ENCODE results near the gene BST1.

GRCh38 chr4:15689540-15689939 is 13.3 kb upstream of the BST1 start:
- TF ChIP-seq CTCF (IDR thresholded peaks at IDR 0.05) = no peak
- no peak for TF ChIP-seq EZH2 (IDR thresholded peaks at IDR 0.05)

All from neural progenitor cell (in vitro differentiated cells).